Measurements from ENCODE around the gene RGL4. TPM values are rescaled to one million over a fixed set of nuclear protein-coding genes. Genes with fewer than 3 reads are reported as not detected.
"Not testable (repeated sequence)": the region's sequence is repeated elsewhere in the genome, so short reads cannot be mapped to it uniquely, and the experiment has no call there.

RGL4 gene
- total RNA-seq, 5 donors from 2014 or later (not counting 1 experiment from before 2014, with no cell fraction given): 10.6 to 28.9 (median 13.8) TPM

GRCh38 chr22:23657727-23658126 lies 33.1 kb upstream of the RGL4 start:
- Mint-ChIP-seq H3K4me3 (no peak overlapping the region), H3K36me3 (peaks cover 30% of the 10 kb centered on the region), H3K27ac (no peak overlapping the region), H3K4me1 (peaks cover 0 to 2% (median 0%) of the 10 kb centered on the region in 3 donors), H3K27me3 (no peaks in the 10 kb centered on the region), H3K9me3 (no peaks in the 10 kb centered on the region)
- peaks cover 7 to 14% of the 10 kb centered on the region in 2 donors for H3K36me3 ChIP-seq (ENCODE audit: control insufficient read depth in 2 of 2, extremely low read depth in 1 of 2, insufficient read depth in 1 of 2, low read length in 1 of 2)
- DNase-seq (no peak), ATAC-seq (replicated peaks in 1 of 4) (no peak)
- H3K4me3 ChIP-seq (ENCODE audit: control insufficient read depth in 1 of 2, extremely low read depth in 1 of 2, low read length in 1 of 2): no peak overlapping the region
- no peaks in the 10 kb centered on the region for H3K4me1 ChIP-seq (ENCODE audit: control insufficient read depth in 1 of 2, extremely low read depth in 1 of 2, insufficient read depth in 2 of 2, low read length in 2 of 2)
- ChIA-PET CTCF (no interaction called here), POLR2A (no interaction called here)
- H3K9me3 ChIP-seq: no peaks in the 10 kb centered on the region
- WGBS (ENCODE audit: insufficient coverage): 91% methylated on average over 5 of the region's 5 CpGs
- H3K27me3 ChIP-seq (replicated peaks in 1 of 2; ENCODE audit: control insufficient read depth in 2 of 2, extremely low read depth in 1 of 2, insufficient read depth in 2 of 2, low read length in 1 of 2): no peaks in the 10 kb centered on the region
- H3K27ac ChIP-seq (ENCODE audit: low read length): no peak overlapping the region

GRCh38 chr22:23660381-23660780 lies 30.4 kb upstream of the RGL4 start:
- H3K27me3 ChIP-seq (replicated peaks in 1 of 2; ENCODE audit: control insufficient read depth in 2 of 2, extremely low read depth in 1 of 2, insufficient read depth in 2 of 2, low read length in 1 of 2); H3K27ac ChIP-seq (ENCODE audit: low read length); H3K9me3 ChIP-seq; H3K4me3 Mint-ChIP-seq; H3K4me3 ChIP-seq (ENCODE audit: control insufficient read depth in 1 of 2, extremely low read depth in 1 of 2, low read length in 1 of 2); H3K4me1 ChIP-seq (ENCODE audit: control insufficient read depth in 1 of 2, extremely low read depth in 1 of 2, insufficient read depth in 2 of 2, low read length in 2 of 2); POLR2A ChIA-PET; H3K9me3 Mint-ChIP-seq; H3K27me3 Mint-ChIP-seq; DNase-seq; ATAC-seq (replicated peaks in 1 of 4); H3K4me1 Mint-ChIP-seq; H3K27ac Mint-ChIP-seq: not testable (repeated sequence)
- H3K36me3 ChIP-seq (ENCODE audit: control insufficient read depth in 2 of 2, extremely low read depth in 1 of 2, insufficient read depth in 1 of 2, low read length in 1 of 2): peaks cover 7 to 12% of the 10 kb centered on the region in 2 donors
- CTCF ChIA-PET: interaction anchor here in 1 of 2 donors (0.6 kb wide), 1 partner anchor 18 kb away, joined by 3 read pairs; no protein-coding TSS in a partner anchor
- 86% methylated on average over 1 of the region's 4 CpGs for WGBS (ENCODE audit: insufficient coverage)
- peaks cover 45% of the 10 kb centered on the region for H3K36me3 Mint-ChIP-seq

DNA sequence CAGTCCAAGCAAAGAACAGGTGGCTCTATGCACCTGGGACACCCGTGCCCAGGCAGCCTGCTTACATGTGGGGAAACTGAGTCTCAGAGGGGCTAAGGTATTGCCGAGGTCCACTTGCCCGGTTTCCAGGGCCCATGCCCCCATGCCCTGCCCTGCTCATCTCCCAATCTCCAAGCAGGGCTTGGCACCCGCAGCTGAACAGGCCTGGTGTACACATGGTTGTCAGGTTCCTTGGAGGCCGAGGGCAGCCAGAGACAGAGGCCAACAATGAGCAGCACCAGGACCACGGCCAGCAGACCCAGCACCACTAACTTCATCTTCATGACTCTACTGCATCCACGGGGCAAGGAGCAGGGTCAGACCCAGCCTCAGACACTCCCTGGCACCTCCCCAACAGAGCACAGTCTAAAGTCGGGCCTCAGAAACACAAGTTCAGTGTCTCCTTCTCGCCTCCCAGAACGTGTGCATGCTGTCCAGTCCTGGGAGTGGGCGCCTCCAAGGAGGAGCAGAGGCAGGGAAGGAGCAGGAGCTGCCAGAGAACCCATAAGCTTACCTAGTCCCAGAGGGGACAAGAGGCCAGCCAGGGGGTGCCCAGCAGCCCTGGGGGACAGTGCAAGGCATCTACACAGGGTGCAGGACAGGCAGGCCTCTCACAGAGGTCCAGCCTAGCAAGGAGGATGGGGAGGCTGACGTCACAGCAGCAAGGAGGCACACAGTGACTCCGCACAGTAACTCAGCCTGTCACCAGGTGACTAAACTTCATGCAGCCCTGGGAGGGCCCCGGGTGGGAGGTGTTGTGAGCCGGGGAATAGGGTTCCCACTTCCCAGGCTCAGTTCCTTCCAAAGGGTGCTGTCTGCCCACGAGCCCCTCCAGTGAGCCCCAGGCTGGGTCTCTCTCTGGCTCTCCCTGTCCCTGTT lies 20.2 kb upstream of the RGL4 start:
- no peak overlapping the region for H3K4me3 ChIP-seq (ENCODE audit: control insufficient read depth in 1 of 2, extremely low read depth in 1 of 2, low read length in 1 of 2)
- no peak overlapping the region for H3K4me3 Mint-ChIP-seq
- POLR2A ChIA-PET: no interaction called here
- H3K4me1 ChIP-seq (ENCODE audit: control insufficient read depth in 1 of 2, extremely low read depth in 1 of 2, insufficient read depth in 2 of 2, low read length in 2 of 2): peaks cover 0 to 8% of the 10 kb centered on the region in 2 experiments
- H3K36me3 Mint-ChIP-seq: peaks cover 8% of the 10 kb centered on the region
- DNase-seq: no peak
- H3K27me3 Mint-ChIP-seq: no peaks in the 10 kb centered on the region
- peaks cover 0 to 4% of the 10 kb centered on the region in 2 donors for H3K36me3 ChIP-seq (ENCODE audit: control insufficient read depth in 2 of 2, extremely low read depth in 1 of 2, insufficient read depth in 1 of 2, low read length in 1 of 2)
- ATAC-seq (replicated peaks in 1 of 4): no peak
- H3K27me3 ChIP-seq (replicated peaks in 1 of 2; ENCODE audit: control insufficient read depth in 2 of 2, extremely low read depth in 1 of 2, insufficient read depth in 2 of 2, low read length in 1 of 2): no peaks in the 10 kb centered on the region
- CTCF ChIA-PET: no interaction called here
- H3K9me3 ChIP-seq: no peaks in the 10 kb centered on the region
- 93% methylated on average over 10 of the region's 16 CpGs for WGBS (ENCODE audit: insufficient coverage)
- H3K9me3 Mint-ChIP-seq: no peaks in the 10 kb centered on the region
- no peak overlapping the region for H3K27ac Mint-ChIP-seq
- peaks cover 0 to 2% (median 2%) of the 10 kb centered on the region in 3 donors for H3K4me1 Mint-ChIP-seq
- no peak overlapping the region for H3K27ac ChIP-seq (ENCODE audit: low read length)

GRCh38 chr22:23671387-23671786 lies 19.4 kb upstream of the RGL4 start:
- DNase-seq; H3K4me3 Mint-ChIP-seq; H3K9me3 ChIP-seq; H3K27ac Mint-ChIP-seq; H3K27ac ChIP-seq (ENCODE audit: low read length); H3K4me3 ChIP-seq (ENCODE audit: control insufficient read depth in 1 of 2, extremely low read depth in 1 of 2, low read length in 1 of 2); H3K36me3 ChIP-seq (ENCODE audit: control insufficient read depth in 2 of 2, extremely low read depth in 1 of 2, insufficient read depth in 1 of 2, low read length in 1 of 2); ATAC-seq (replicated peaks in 1 of 4); H3K27me3 ChIP-seq (replicated peaks in 1 of 2; ENCODE audit: control insufficient read depth in 2 of 2, extremely low read depth in 1 of 2, insufficient read depth in 2 of 2, low read length in 1 of 2); H3K4me1 Mint-ChIP-seq; POLR2A ChIA-PET; H3K36me3 Mint-ChIP-seq; H3K9me3 Mint-ChIP-seq; CTCF ChIA-PET; H3K27me3 Mint-ChIP-seq: not testable (repeated sequence)
- WGBS (ENCODE audit: insufficient coverage): no CpG with 5 or more reads among the region's 4 CpGs
- H3K4me1 ChIP-seq (ENCODE audit: control insufficient read depth in 1 of 2, extremely low read depth in 1 of 2, insufficient read depth in 2 of 2, low read length in 2 of 2): peaks cover 0 to 16% of the 10 kb centered on the region in 2 experiments

- CTCF ChIA-PET: not testable (repeated sequence)
- WGBS (ENCODE audit: insufficient coverage): 86% methylated on average over 1 of the region's 8 CpGs
Measured at GRCh38 chr22:23672307-23673049, 18.3 kb upstream of the RGL4 start.

GRCh38 chr22:23673050-23673620 lies 17.7 kb upstream of the RGL4 start:
- ChIA-PET POLR2A (no interaction called here), CTCF (interaction anchor here in 1 of 2 donors (0.6 kb wide), 1 partner anchor 13 kb away, joined by 4 read pairs; no protein-coding TSS in a partner anchor)
- no peaks in the 10 kb centered on the region for H3K27me3 ChIP-seq (replicated peaks in 1 of 2; ENCODE audit: control insufficient read depth in 2 of 2, extremely low read depth in 1 of 2, insufficient read depth in 2 of 2, low read length in 1 of 2)
- no peak for DNase-seq
- ATAC-seq (replicated peaks in 1 of 4): no peak
- no peaks in the 10 kb centered on the region for H3K9me3 ChIP-seq
- WGBS (ENCODE audit: insufficient coverage): 100% methylated on average over 2 of the region's 7 CpGs
- H3K27ac ChIP-seq (ENCODE audit: low read length): no peak overlapping the region
- Mint-ChIP-seq H3K9me3 (no peaks in the 10 kb centered on the region), H3K36me3 (peaks cover 2% of the 10 kb centered on the region), H3K4me1 (peaks cover 3 to 14% (median 14%) of the 10 kb centered on the region in 3 donors), H3K27me3 (no peaks in the 10 kb centered on the region), H3K4me3 (no peak overlapping the region), H3K27ac (no peak overlapping the region)
- no peak overlapping the region for H3K4me3 ChIP-seq (ENCODE audit: control insufficient read depth in 1 of 2, extremely low read depth in 1 of 2, low read length in 1 of 2)
- H3K36me3 ChIP-seq (ENCODE audit: control insufficient read depth in 2 of 2, extremely low read depth in 1 of 2, insufficient read depth in 1 of 2, low read length in 1 of 2): peaks cover 0 to 4% of the 10 kb centered on the region in 2 donors
- peaks cover 0 to 18% of the 10 kb centered on the region in 2 experiments for H3K4me1 ChIP-seq (ENCODE audit: control insufficient read depth in 1 of 2, extremely low read depth in 1 of 2, insufficient read depth in 2 of 2, low read length in 2 of 2)

More at GRCh38 chr22:23672307-23673049, 18.3 kb upstream of the RGL4 start:
- H3K27me3 Mint-ChIP-seq; H3K4me3 Mint-ChIP-seq; H3K9me3 Mint-ChIP-seq; H3K9me3 ChIP-seq; POLR2A ChIA-PET; DNase-seq; H3K36me3 ChIP-seq (ENCODE audit: control insufficient read depth in 2 of 2, extremely low read depth in 1 of 2, insufficient read depth in 1 of 2, low read length in 1 of 2); H3K4me3 ChIP-seq (ENCODE audit: control insufficient read depth in 1 of 2, extremely low read depth in 1 of 2, low read length in 1 of 2); H3K36me3 Mint-ChIP-seq; H3K27ac ChIP-seq (ENCODE audit: low read length); H3K27me3 ChIP-seq (replicated peaks in 1 of 2; ENCODE audit: control insufficient read depth in 2 of 2, extremely low read depth in 1 of 2, insufficient read depth in 2 of 2, low read length in 1 of 2); H3K27ac Mint-ChIP-seq: not testable (repeated sequence)
- H3K4me1 Mint-ChIP-seq: peaks cover 0 to 12% (median 10%) of the 10 kb centered on the region in 3 donors
- peaks cover 0 to 18% of the 10 kb centered on the region in 2 experiments for H3K4me1 ChIP-seq (ENCODE audit: control insufficient read depth in 1 of 2, extremely low read depth in 1 of 2, insufficient read depth in 2 of 2, low read length in 2 of 2)
- ATAC-seq (replicated peaks in 1 of 4): peak in 1 of 4 experiments; percentile 42

All from T-cell (primary cell).